AG04450 (cell line): Measurements from ENCODE around the gene SORCS2. TPM values are rescaled to one million over a fixed set of nuclear protein-coding genes. Genes with fewer than 3 reads are reported as not detected.

ENCODE experiments used
- CTCF ChIA-PET: fragments of 300-600, 350-600 bp; formaldehyde crosslinking; extraction: SDS; loops from one replicate; lab custom pipeline; 2022; ENCODE audit warnings: antibody characterized with exemption, inconsistent platforms; lab: Charles Lee
- POLR2A ChIA-PET: fragments of 350-600 bp; formaldehyde crosslinking; extraction: SDS; loops from one replicate; lab custom pipeline; 2021; ENCODE audit warnings: antibody characterized with exemption, inconsistent platforms; lab: Yijun Ruan, JAX
- DNase-seq: peaks from one replicate; pipeline ENCODE4 v3.0.0-alpha.2; 2011; ENCODE audit warnings: low read depth, low spot score
- H3K27ac ChIP-seq: one replicate; pipeline ENCODE4 v1.5.1; 2012; ENCODE audit warnings: low read depth, low read length, control low read depth
- H3K27me3 ChIP-seq: one replicate; pipeline ENCODE4 v1.6.0; 2012; ENCODE audit warnings: low read length; ENCODE audit not compliant: control insufficient read depth, insufficient read depth
- H3K4me3 ChIP-seq: 2 replicates; pipeline ENCODE4 v1.5.1; 2011; ENCODE audit warnings: mild to moderate bottlenecking, low read depth, low read length, control low read depth
- H3K9me3 ChIP-seq: 2 replicates; pipeline ENCODE4 v1.5.1; 2012; ENCODE audit warnings: low read length; ENCODE audit not compliant: control insufficient read depth, insufficient read depth
- polyA plus RNA-seq: library from polyadenylated mRNA; depleted of rRNA; stranded (reverse); fragments of >200 nt; gene quantifications from 2 replicates; pipeline ENCODE4 v1.2.3, GENCODE V29; 2011
- TF ChIP-seq, protein P1 (sequence below): IDR thresholded peaks from 2 replicates; pipeline ENCODE4 v1.5.1; 2011; ENCODE audit warnings: low read depth, low read length, control low read depth, inconsistent platforms

SORCS2 gene
- polyA plus RNA-seq, 1 experiment, result 0.29 TPM

DNA sequence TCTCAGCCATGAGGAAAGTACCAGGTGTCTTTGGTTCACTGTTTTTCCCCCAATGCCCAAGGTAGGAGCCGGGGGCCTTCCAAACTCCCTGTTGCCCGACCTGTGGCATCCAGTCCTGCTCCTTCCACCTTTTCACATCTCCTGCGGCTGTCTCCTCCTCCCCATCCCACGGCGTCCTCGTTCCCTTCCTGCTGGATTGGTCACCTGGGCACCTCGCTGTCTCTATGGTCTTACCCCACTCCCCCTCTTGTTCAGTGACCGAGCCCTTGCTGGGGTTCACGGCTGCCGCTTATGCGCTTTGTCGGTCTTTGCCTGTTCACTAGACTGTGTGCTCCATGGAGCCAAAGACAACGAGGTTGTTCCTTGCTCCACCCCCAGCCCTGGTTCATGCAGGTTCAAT is 431.1 kb downstream of the SORCS2 start:
- Histone ChIP-seq H3K27ac (no peak overlapping the region), H3K27me3 (peaks cover 23% of the 10 kb centered on the region), H3K9me3 (no peaks in the 10 kb centered on the region; the same call in 1 of the 2 replicates), H3K4me3 (no peak overlapping the region)
- TF ChIP-seq, protein P1, sequence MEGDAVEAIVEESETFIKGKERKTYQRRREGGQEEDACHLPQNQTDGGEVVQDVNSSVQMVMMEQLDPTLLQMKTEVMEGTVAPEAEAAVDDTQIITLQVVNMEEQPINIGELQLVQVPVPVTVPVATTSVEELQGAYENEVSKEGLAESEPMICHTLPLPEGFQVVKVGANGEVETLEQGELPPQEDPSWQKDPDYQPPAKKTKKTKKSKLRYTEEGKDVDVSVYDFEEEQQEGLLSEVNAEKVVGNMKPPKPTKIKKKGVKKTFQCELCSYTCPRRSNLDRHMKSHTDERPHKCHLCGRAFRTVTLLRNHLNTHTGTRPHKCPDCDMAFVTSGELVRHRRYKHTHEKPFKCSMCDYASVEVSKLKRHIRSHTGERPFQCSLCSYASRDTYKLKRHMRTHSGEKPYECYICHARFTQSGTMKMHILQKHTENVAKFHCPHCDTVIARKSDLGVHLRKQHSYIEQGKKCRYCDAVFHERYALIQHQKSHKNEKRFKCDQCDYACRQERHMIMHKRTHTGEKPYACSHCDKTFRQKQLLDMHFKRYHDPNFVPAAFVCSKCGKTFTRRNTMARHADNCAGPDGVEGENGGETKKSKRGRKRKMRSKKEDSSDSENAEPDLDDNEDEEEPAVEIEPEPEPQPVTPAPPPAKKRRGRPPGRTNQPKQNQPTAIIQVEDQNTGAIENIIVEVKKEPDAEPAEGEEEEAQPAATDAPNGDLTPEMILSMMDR, result no peak
- ChIA-PET POLR2A (no interaction called here), CTCF (no interaction called here)
- no peak for DNase-seq

DNA sequence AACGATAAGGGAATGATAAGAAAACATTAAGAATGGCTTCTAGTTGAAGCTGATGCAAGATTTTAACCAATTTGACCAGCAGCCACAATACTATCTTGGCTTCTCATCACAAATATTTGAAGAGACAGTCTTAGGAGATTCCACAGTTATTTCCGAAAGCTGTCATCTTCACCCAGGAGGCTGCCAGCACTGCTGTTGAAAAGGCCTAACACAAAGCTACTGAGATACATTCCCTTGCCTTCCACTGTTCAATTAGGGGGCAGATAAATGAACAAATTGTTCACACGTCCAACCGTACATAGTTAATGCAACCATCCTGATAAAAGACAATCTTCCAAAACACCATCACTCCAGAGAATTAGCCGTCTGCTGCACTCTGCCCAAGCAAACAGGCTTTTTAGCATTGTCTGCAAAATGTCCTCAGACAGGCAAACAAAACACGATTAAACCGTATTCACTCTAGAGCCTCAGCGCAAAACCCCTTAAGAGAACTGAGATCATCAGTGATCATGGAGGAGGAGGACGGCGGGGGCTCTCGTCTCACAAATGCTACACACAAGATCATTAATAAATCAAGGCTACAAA is 432.1 kb downstream of the SORCS2 start:
- TF ChIP-seq, protein P1, result no peak
- peaks cover 19% of the 10 kb centered on the region for H3K27me3 ChIP-seq
- H3K9me3 ChIP-seq, result peaks cover 3% of the 10 kb centered on the region
- POLR2A ChIA-PET, result no interaction called here
- no peak for DNase-seq
- CTCF ChIA-PET, result no interaction called here
- H3K4me3 ChIP-seq, result no peak overlapping the region
- no peak overlapping the region for H3K27ac ChIP-seq

DNA sequence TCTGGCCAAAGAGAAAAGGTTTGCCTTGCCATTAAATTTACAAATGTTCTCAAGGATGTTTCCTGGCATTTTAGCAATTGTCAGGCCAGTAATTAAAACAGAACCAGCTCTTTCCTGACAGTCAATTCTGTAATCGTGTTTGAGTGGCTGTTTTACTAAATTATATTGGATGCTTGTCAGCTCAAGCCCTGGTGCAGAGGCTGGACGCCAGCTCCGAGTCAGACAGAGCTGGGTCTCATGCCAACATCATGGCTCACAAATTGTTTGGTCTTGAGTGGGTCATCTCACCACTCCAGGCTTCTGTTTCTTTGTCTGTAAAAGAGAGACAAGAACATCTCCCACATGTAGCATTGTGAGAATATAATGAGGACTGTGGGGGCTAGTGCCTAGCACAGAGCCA is 432.7 kb downstream of the SORCS2 start:
- peaks cover 8% of the 10 kb centered on the region for H3K9me3 ChIP-seq
- ChIA-PET CTCF (no interaction called here), POLR2A (no interaction called here)
- peak; percentile 8 for DNase-seq
- H3K4me3 ChIP-seq, result no peak overlapping the region
- TF ChIP-seq, protein P1, result no peak
- H3K27me3 ChIP-seq, result peaks cover 19% of the 10 kb centered on the region
- no peak overlapping the region for H3K27ac ChIP-seq

DNA sequence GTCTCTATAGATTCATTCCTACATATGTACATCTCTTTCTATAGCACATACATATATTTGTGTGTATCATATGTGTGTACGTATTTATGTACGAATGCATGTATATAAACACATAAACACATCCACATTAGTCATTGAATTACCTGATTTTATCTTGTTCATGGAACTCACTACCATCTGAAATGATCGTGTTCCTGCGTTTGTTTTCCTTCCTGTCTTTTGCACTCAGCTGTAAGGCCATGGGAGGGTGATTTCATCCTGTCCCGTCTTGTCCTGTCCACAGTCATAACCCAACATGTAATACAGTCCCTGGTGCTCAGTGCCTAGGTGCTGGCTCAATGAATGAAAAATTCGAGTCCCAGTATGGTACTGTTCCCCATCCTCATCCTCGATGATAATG is 434.2 kb downstream of the SORCS2 start:
- no peak overlapping the region for H3K4me3 ChIP-seq
- no peak for DNase-seq
- TF ChIP-seq, protein P1, result no peak
- ChIA-PET POLR2A (no interaction called here), CTCF (no interaction called here)
- H3K27me3 ChIP-seq, result peaks cover 16% of the 10 kb centered on the region
- no peak overlapping the region for H3K27ac ChIP-seq
- peaks cover 8% of the 10 kb centered on the region for H3K9me3 ChIP-seq

DNA sequence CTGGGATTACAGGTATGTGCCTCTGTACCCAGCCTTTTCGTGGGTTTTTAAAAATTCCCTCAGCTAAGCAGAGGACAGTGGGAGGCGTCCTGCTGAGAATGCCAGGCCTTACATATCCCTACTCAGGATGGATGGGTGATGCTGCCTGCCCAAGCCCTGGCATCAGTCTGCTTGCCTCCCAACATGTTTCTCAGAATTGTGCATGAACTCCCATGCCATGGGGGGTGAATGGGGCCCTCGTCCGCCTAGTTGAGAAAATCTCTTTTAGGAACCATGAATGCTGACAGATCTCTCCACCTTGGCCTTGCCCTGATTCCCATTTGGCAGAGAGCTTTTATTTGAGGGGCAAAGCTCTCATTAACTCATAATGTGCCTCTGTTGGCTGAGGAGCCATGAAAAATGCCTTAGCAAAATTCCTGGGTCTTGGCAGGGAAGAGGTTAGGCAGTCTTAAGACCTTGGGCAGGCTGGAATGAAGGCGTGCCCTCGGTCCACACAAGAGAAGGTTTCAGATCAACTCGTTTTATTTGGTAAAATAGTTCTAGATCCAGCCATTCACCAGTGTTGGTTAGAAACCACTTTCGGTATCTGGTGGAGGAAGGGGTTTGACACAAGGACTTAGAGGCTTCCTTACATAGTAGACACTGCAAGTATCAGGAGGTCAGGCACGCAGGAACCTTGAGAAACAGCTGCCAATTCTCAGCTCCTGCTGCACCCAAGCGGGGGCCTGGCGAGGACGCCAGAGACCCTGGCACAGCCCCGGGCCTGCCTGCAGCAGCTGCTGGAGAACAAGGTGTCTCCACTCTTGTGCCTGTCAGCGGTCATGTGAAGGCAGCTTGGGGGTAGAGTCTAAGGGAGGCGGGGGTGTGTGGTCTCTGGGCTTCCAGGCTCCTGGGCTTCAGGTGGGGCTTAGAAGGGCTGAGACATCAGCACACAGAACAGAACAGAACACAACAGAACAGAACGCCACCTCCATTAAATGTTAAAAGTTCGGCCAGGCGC is 435.2 kb downstream of the SORCS2 start:
- H3K27ac ChIP-seq, result no peak overlapping the region
- peaks cover 10% of the 10 kb centered on the region for H3K27me3 ChIP-seq
- DNase-seq, result no peak
- ChIA-PET CTCF (no interaction called here), POLR2A (interaction anchor here (0.6 kb wide), 1 partner anchor 26 kb away, joined by 3 read pairs; no protein-coding TSS in a partner anchor)
- peaks cover 8% of the 10 kb centered on the region for H3K9me3 ChIP-seq
- no peak overlapping the region for H3K4me3 ChIP-seq
- TF ChIP-seq, protein P1, result no peak
